ENCODE results near the gene GAL3ST2. TPM values are rescaled to one million over a fixed set of nuclear protein-coding genes. Genes with fewer than 3 reads are reported as not detected.
"Not testable (repeated sequence)": the region's sequence is repeated elsewhere in the genome, so short reads cannot be mapped to it uniquely, and the experiment has no call there.

Gene GAL3ST2
- polyA plus RNA-seq, 1 of the 3 experiments (the other 2 are of a cell fraction) = 0.15 TPM

DNA sequence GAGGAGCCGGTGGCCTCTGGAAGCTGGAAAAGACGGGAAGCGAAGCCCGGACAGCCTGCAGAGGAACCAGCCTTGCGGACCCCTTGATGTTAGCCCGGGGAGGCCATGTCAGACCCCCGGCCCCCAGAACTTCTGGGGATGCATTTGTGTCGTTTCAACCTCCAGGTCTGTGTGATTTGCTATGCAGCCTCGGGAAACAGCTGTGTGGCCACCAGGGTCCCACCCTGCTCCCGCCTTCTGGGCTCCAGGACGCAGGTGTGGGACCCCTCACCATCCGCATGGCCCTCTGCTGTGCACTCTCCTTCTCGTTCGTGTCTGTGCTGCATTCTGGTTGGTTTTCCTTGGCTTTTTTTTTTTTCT lies 45.6 kb downstream of the GAL3ST2 start:
- no peaks in the 10 kb centered on the region for H3K9me3 ChIP-seq
- H3K27me3 ChIP-seq (ENCODE audit: insufficient read depth) = no peaks in the 10 kb centered on the region
- no peak overlapping the region for H3K4me3 ChIP-seq (ENCODE audit: low read depth in 2 of 2, low read length in 1 of 2)
- H3F3A ChIP-seq (replicated peaks; ENCODE audit: insufficient read depth) = peaks cover 7% of the 10 kb centered on the region
- no peak overlapping the region for H3K9ac ChIP-seq
- CTCF ChIA-PET = interaction anchor here (0.8 to 0.9 kb wide), 2 partner anchors 16 to 18 kb away, joined by 3 read pairs; no protein-coding TSS in a partner anchor
- POLR2A ChIA-PET = no interaction called here
- no peak overlapping the region for H3K27ac ChIP-seq (ENCODE audit: low read depth in 2 of 2, low read length in 1 of 2)
- H2AFZ ChIP-seq (ENCODE audit: low read depth) = no peak overlapping the region
- 73% methylated on average over 12 of the region's 14 CpGs for WGBS (ENCODE audit: low lambda C conversion rate)
- no peaks in the 10 kb centered on the region for H3K9me2 ChIP-seq
- peaks cover 0 to 8% of the 10 kb centered on the region in 2 experiments; a peak in 1 of 4 replicates for H3K4me1 ChIP-seq (ENCODE audit: control insufficient read depth in 1 of 2, insufficient read depth in 2 of 2, low read depth in 1 of 2, low read length in 1 of 2)
- no peaks in the 10 kb centered on the region for H4K20me1 ChIP-seq (ENCODE audit: insufficient read depth)
- H3K4me2 ChIP-seq = no peak overlapping the region
- no peak for TF ChIP-seq SIN3A (IDR thresholded peaks at IDR 0.05; ENCODE audit: borderline replicate concordance, low read depth, low read length)
- no peak for TF ChIP-seq FOSL2 (IDR thresholded peaks at IDR 0.05; ENCODE audit: borderline replicate concordance, low read depth)
- no peak for TF ChIP-seq TAF1 (IDR thresholded peaks at IDR 0.05; ENCODE audit: borderline replicate concordance, low read depth, low read length)
- TF ChIP-seq TCF12 (IDR thresholded peaks at IDR 0.05) = no peak
- no peak for TF ChIP-seq MXI1 (IDR thresholded peaks at IDR 0.05; ENCODE audit: low read depth, low read length)
- no peak for TF ChIP-seq POLR2AphosphoS5 (IDR thresholded peaks at IDR 0.05; ENCODE audit: low read depth, low read length)
- TF ChIP-seq FOXJ3 (CRISPR knock-in tag; IDR thresholded peaks at IDR 0.05) = no peak
- no peak for TF ChIP-seq EP300 (IDR thresholded peaks at IDR 0.05; ENCODE audit: borderline replicate concordance in 1 of 2, low read depth in 1 of 2, low read length in 1 of 2)
- no peak for TF ChIP-seq RAD21 (IDR thresholded peaks at IDR 0.05; ENCODE audit: low read length)
- TF ChIP-seq TEAD4 (IDR thresholded peaks at IDR 0.05; ENCODE audit: borderline replicate concordance, insufficient read depth) = no peak
- TF ChIP-seq RFX5 (IDR thresholded peaks at IDR 0.05; ENCODE audit: low read length) = no peak
- TF ChIP-seq ZBTB33 (IDR thresholded peaks at IDR 0.05; ENCODE audit: borderline replicate concordance, low read depth) = no peak
- no peak for TF ChIP-seq REST (IDR thresholded peaks at IDR 0.05; ENCODE audit: low read depth, low read length)
- no peak for TF ChIP-seq CHD2 (IDR thresholded peaks at IDR 0.05; ENCODE audit: low read length, partially characterized antibody)
- no peak for TF ChIP-seq NFIC (IDR thresholded peaks at IDR 0.05; ENCODE audit: borderline replicate concordance)
- TF ChIP-seq RCOR1 (IDR thresholded peaks at IDR 0.05; ENCODE audit: low read length) = no peak
- TF ChIP-seq, protein P1, sequence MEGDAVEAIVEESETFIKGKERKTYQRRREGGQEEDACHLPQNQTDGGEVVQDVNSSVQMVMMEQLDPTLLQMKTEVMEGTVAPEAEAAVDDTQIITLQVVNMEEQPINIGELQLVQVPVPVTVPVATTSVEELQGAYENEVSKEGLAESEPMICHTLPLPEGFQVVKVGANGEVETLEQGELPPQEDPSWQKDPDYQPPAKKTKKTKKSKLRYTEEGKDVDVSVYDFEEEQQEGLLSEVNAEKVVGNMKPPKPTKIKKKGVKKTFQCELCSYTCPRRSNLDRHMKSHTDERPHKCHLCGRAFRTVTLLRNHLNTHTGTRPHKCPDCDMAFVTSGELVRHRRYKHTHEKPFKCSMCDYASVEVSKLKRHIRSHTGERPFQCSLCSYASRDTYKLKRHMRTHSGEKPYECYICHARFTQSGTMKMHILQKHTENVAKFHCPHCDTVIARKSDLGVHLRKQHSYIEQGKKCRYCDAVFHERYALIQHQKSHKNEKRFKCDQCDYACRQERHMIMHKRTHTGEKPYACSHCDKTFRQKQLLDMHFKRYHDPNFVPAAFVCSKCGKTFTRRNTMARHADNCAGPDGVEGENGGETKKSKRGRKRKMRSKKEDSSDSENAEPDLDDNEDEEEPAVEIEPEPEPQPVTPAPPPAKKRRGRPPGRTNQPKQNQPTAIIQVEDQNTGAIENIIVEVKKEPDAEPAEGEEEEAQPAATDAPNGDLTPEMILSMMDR (IDR thresholded peaks at IDR 0.05) = no peak
- TF ChIP-seq IRF3 (IDR thresholded peaks at IDR 0.05; ENCODE audit: low read depth, low read length) = no peak
- TF ChIP-seq SMC3 (IDR thresholded peaks at IDR 0.05; ENCODE audit: low read depth, low read length) = no peak
- no peaks in the 10 kb centered on the region for H3K79me2 ChIP-seq (ENCODE audit: insufficient read depth)
- DNase-seq = no peak
- H3K36me3 ChIP-seq (replicated peaks in 1 of 2; ENCODE audit: control insufficient read depth in 1 of 2, insufficient read depth in 2 of 2, low read length in 1 of 2) = no peaks in the 10 kb centered on the region

DNA sequence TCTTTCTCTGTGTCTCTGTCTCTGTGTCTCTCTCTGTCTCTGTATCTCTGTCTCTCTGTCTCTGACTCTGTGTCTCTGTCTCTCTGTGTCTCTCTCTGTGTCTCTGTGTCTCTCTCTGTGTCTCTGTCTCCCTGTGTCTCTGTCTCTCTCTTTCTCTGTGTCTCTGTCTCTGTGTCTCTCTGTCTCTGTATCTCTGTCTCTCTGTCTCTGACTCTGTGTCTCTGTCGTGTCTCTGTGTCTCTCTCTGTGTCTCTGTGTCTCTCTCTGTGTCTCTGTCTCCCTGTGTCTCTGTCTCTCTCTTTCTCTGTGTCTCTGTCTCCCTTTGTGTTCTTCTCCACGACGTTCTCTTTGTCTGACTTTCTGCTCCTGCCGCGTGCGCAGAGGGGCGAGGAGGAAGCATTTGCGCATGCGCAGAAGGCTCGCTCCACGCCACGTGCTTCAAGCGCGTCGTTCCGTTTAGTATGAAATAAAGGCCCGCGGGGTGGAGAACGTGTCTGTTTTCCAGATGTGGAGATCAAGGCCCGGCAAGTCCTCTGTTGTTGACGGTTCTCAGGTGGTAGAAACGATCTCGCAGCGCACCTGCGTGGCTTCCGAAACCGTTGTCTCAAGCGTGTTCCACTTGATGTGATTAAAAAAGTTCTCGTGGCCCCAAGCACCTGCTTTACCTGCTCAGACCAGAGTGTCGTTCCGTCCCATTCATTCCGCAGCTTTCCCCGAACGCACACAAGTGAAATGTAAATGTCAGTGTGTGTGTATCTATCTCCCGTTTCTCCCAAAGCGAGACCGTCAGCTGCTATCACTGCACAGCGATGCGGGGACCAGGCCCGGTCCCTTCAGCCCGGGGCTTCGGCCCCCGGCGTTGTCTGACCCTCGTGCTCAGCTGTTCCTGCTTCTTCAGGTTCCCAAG lies 47.2 kb downstream of the GAL3ST2 start:
- WGBS (ENCODE audit: low lambda C conversion rate) = 57% methylated on average over 45 of the region's 45 CpGs
- H3K79me2 ChIP-seq (ENCODE audit: insufficient read depth); H3K9me2 ChIP-seq; H3K9ac ChIP-seq; POLR2A ChIA-PET; H3K4me2 ChIP-seq; H3F3A ChIP-seq (replicated peaks; ENCODE audit: insufficient read depth); H4K20me1 ChIP-seq (ENCODE audit: insufficient read depth); H3K9me3 ChIP-seq; H3K27me3 ChIP-seq (ENCODE audit: insufficient read depth); H2AFZ ChIP-seq (ENCODE audit: low read depth); H3K4me3 ChIP-seq (ENCODE audit: low read depth in 2 of 2, low read length in 1 of 2); H3K27ac ChIP-seq (ENCODE audit: low read depth in 2 of 2, low read length in 1 of 2); H3K36me3 ChIP-seq (replicated peaks in 1 of 2; ENCODE audit: control insufficient read depth in 1 of 2, insufficient read depth in 2 of 2, low read length in 1 of 2); H3K4me1 ChIP-seq (ENCODE audit: control insufficient read depth in 1 of 2, insufficient read depth in 2 of 2, low read depth in 1 of 2, low read length in 1 of 2): not testable (repeated sequence)
- peak; percentile 40 for DNase-seq
- CTCF ChIA-PET = interaction anchor here (0.7 kb wide), 1 partner anchor 107 kb away, joined by 3 read pairs; no protein-coding TSS in a partner anchor
